ENCODE measurements around the gene CMSS1.

Gene CMSS1

GRCh38 chr3:99925584-99926230, 108.0 kb downstream of the CMSS1 start:
- CTCF ChIA-PET, result interaction anchor here (0.8 to 1.4 kb wide), 3 partner anchors 14 to 151 kb away, joined by 3 to 4 read pairs (median 4); no protein-coding TSS in a partner anchor
- POLR2A ChIA-PET, result no interaction called here
- no peak for DNase-seq (ENCODE audit: extremely low spot score)
- TF ChIP-seq SP1 (IDR thresholded peaks at IDR 0.05) (no peak), LEF1 (IDR thresholded peaks at IDR 0.05; ENCODE audit: borderline replicate concordance) (no peak), FOXM1 (IDR thresholded peaks at IDR 0.05; ENCODE audit: borderline replicate concordance) (no peak), ZNF384 (IDR thresholded peaks at IDR 0.05) (no peak), NFRKB (IDR thresholded peaks at IDR 0.05) (no peak), ELF4 (IDR thresholded peaks at IDR 0.05) (no peak), ARNT (IDR thresholded peaks at IDR 0.05) (no peak), HDGF (IDR thresholded peaks at IDR 0.05; ENCODE audit: borderline replicate concordance) (no peak), CTBP1 (IDR thresholded peaks at IDR 0.05; ENCODE audit: borderline replicate concordance) (no peak), SUZ12 (IDR thresholded peaks at IDR 0.05) (no peak), TARDBP (IDR thresholded peaks at IDR 0.05) (no peak), L3MBTL2 (conservative IDR thresholded peaks at IDR 0.05) (no peak), PKNOX1 (IDR thresholded peaks at IDR 0.05) (no peak), FOXK2 (IDR thresholded peaks at IDR 0.05) (no peak), BHLHE40 (IDR thresholded peaks at IDR 0.05; ENCODE audit: borderline replicate concordance) (no peak)

- TF ChIP-seq FOXA1 (IDR thresholded peaks at IDR 0.05), result no peak
- TF ChIP-seq BHLHE40 (IDR thresholded peaks at IDR 0.05; ENCODE audit: borderline replicate concordance), result no peak
- TF ChIP-seq ARNT (IDR thresholded peaks at IDR 0.05), result no peak
- TF ChIP-seq TARDBP (IDR thresholded peaks at IDR 0.05), result no peak
- no peak for TF ChIP-seq NFRKB (IDR thresholded peaks at IDR 0.05)
- no peak for TF ChIP-seq HDGF (IDR thresholded peaks at IDR 0.05; ENCODE audit: borderline replicate concordance)
- TF ChIP-seq ZNF384 (IDR thresholded peaks at IDR 0.05), result no peak
- no peak for TF ChIP-seq PKNOX1 (IDR thresholded peaks at IDR 0.05)
- TF ChIP-seq ELF4 (IDR thresholded peaks at IDR 0.05), result no peak
- TF ChIP-seq L3MBTL2 (conservative IDR thresholded peaks at IDR 0.05), result no peak
- CTCF ChIA-PET, result no interaction called here
- POLR2A ChIA-PET, result no interaction called here
- no peak for DNase-seq (ENCODE audit: extremely low spot score)
These were observed 110.2 kb downstream of the CMSS1 start for GRCh38 chr3:99927671-99928457.

- CTCF ChIA-PET, result no interaction called here
- DNase-seq (ENCODE audit: extremely low spot score), result no peak
- POLR2A ChIA-PET, result no interaction called here
- TF ChIP-seq PKNOX1 (IDR thresholded peaks at IDR 0.05) (no peak), SUZ12 (IDR thresholded peaks at IDR 0.05) (no peak), ELF4 (IDR thresholded peaks at IDR 0.05) (no peak), ZNF384 (IDR thresholded peaks at IDR 0.05) (no peak), FOXK2 (IDR thresholded peaks at IDR 0.05) (no peak), NFRKB (IDR thresholded peaks at IDR 0.05) (no peak), TARDBP (IDR thresholded peaks at IDR 0.05) (no peak), BHLHE40 (IDR thresholded peaks at IDR 0.05; ENCODE audit: borderline replicate concordance) (no peak), CTBP1 (IDR thresholded peaks at IDR 0.05; ENCODE audit: borderline replicate concordance) (no peak), FOXA1 (IDR thresholded peaks at IDR 0.05) (no peak), ARNT (IDR thresholded peaks at IDR 0.05) (no peak), FOXM1 (IDR thresholded peaks at IDR 0.05; ENCODE audit: borderline replicate concordance) (no peak), LEF1 (IDR thresholded peaks at IDR 0.05; ENCODE audit: borderline replicate concordance) (no peak), HDGF (IDR thresholded peaks at IDR 0.05; ENCODE audit: borderline replicate concordance) (no peak), SP1 (IDR thresholded peaks at IDR 0.05) (no peak), L3MBTL2 (conservative IDR thresholded peaks at IDR 0.05) (no peak)
These were observed 111.4 kb downstream of the CMSS1 start for GRCh38 chr3:99928771-99929744.

- DNase-seq (ENCODE audit: extremely low spot score), result no peak
- TF ChIP-seq FOXK2 (IDR thresholded peaks at IDR 0.05), result no peak
- no peak for TF ChIP-seq TARDBP (IDR thresholded peaks at IDR 0.05)
- TF ChIP-seq CTBP1 (IDR thresholded peaks at IDR 0.05; ENCODE audit: borderline replicate concordance), result no peak
- no peak for TF ChIP-seq NFRKB (IDR thresholded peaks at IDR 0.05)
- no peak for TF ChIP-seq SUZ12 (IDR thresholded peaks at IDR 0.05)
- TF ChIP-seq ELF4 (IDR thresholded peaks at IDR 0.05), result no peak
- no peak for TF ChIP-seq LEF1 (IDR thresholded peaks at IDR 0.05; ENCODE audit: borderline replicate concordance)
- TF ChIP-seq HDGF (IDR thresholded peaks at IDR 0.05; ENCODE audit: borderline replicate concordance), result no peak
- no peak for TF ChIP-seq FOXM1 (IDR thresholded peaks at IDR 0.05; ENCODE audit: borderline replicate concordance)
- TF ChIP-seq SP1 (IDR thresholded peaks at IDR 0.05), result no peak
- TF ChIP-seq FOXA1 (IDR thresholded peaks at IDR 0.05), result no peak
- no peak for TF ChIP-seq L3MBTL2 (conservative IDR thresholded peaks at IDR 0.05)
- TF ChIP-seq PKNOX1 (IDR thresholded peaks at IDR 0.05), result no peak
- no peak for TF ChIP-seq ARNT (IDR thresholded peaks at IDR 0.05)
- TF ChIP-seq BHLHE40 (IDR thresholded peaks at IDR 0.05; ENCODE audit: borderline replicate concordance), result no peak
- TF ChIP-seq ZNF384 (IDR thresholded peaks at IDR 0.05), result no peak
- POLR2A ChIA-PET, result no interaction called here
- CTCF ChIA-PET, result no interaction called here
These were observed 112.1 kb downstream of the CMSS1 start for GRCh38 chr3:99929745-99930139.
